Inflammatory macrophage (primary cell): ENCODE results near the gene KRTAP26-1.

Source experiments
- DNase-seq, 2 donors: peaks; one replicate each; pipeline ENCODE4 v3.0.0-alpha.2; 2020 to 2022

The KRTAP26-1 gene

DNA sequence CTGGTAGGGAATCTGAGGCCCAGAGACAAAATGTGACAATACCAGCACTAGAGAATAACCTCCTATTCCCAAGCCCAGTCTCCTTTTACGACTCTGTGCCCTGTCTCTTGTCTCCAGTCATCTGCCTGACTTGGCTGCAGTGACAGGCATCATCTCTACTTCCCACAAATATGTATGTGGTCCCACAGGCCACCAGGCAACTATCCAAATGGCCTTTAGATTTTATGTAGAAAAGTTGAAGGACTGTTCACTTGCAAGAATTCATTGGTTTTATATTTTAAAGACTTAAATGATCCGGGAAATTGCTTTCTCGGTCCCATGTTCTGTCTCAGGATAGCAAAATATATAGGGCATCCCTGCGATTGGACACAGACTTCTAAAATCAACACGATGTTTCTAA lies 49.0 kb downstream of the KRTAP26-1 start:
- no peak for DNase-seq

DNA sequence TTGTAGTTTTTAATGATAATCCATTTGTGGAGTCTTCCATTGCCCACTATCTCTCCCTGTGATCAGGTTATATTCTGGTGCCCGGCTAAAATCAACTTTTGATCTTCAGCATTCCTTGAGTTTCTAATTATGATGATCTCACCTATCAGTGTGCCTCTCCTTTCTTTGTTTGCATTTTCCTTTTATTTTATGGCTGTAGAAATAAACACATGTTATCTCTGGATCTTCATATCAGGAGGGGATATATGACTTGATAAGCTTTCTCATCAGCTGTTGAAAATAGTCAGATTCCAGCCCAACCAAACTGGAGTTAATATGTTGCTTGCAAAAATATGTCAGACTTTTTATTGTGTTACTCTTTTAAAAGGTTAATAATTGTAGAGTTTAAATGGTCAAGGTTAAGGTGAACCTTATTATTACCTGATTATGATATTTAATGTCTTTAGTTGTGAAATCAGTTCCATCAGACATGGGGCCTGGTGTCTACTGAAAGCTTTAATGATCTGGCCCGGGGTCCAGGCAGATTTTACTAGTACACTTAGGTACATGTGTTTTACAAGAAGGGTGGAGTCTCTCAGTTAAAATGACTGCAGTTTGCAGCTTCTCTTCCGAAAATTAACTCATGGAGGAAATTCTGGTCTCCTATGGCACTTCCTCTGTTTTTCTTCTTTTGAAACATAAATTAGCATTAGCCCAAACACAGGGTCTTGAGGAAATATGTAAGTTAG lies 50.1 kb downstream of the KRTAP26-1 start:
- DNase-seq, result no peak
